HG02759 (cell line): ENCODE results near the gene TMEM9.

ENCODE experiments used
- ATAC-seq: cut with Tn5 transposase; IDR thresholded peaks from one replicate; pipeline ENCODE4 v1.9.1; 2021; ENCODE audit warnings: mild to moderate bottlenecking, moderate library complexity; ENCODE audit not compliant: unreplicated experiment

Gene TMEM9

GRCh38 chr1:201147396-201148015 lies 6.8 kb downstream of the TMEM9 start:
- no peak for ATAC-seq

- ATAC-seq: no peak
These were observed 7.5 kb downstream of the TMEM9 start for GRCh38 chr1:201146626-201147390.

- ATAC-seq: no peak
These were observed 8.5 kb downstream of the TMEM9 start for GRCh38 chr1:201145816-201146215.

GRCh38 chr1:201145132-201145531 lies 9.1 kb downstream of the TMEM9 start:
- ATAC-seq: no peak

GRCh38 chr1:201144701-201145100 lies 9.6 kb downstream of the TMEM9 start:
- no peak for ATAC-seq

- ATAC-seq: no peak
These were observed 10.3 kb downstream of the TMEM9 start for GRCh38 chr1:201143726-201144635.

GRCh38 chr1:201142849-201143725 lies 11.2 kb downstream of the TMEM9 start:
- no peak for ATAC-seq

GRCh38 chr1:201142011-201142848 lies 12.0 kb downstream of the TMEM9 start:
- ATAC-seq: no peak

GRCh38 chr1:201141418-201141817 lies 12.9 kb downstream of the TMEM9 start:
- ATAC-seq: no peak

- no peak for ATAC-seq
These were observed 13.4 kb downstream of the TMEM9 start for GRCh38 chr1:201140941-201141260.

- ATAC-seq: no peak
These were observed 13.9 kb downstream of the TMEM9 start for GRCh38 chr1:201140235-201140940.

GRCh38 chr1:201139756-201140155 lies 14.5 kb downstream of the TMEM9 start:
- ATAC-seq: no peak

- ATAC-seq: no peak
These were observed 15.0 kb downstream of the TMEM9 start for GRCh38 chr1:201139306-201139705.

- no peak for ATAC-seq
These were observed 15.9 kb downstream of the TMEM9 start for GRCh38 chr1:201138311-201138840.

- no peak for ATAC-seq
These were observed 16.5 kb downstream of the TMEM9 start for GRCh38 chr1:201137579-201138310.

- ATAC-seq: no peak
These were observed 17.3 kb downstream of the TMEM9 start for GRCh38 chr1:201137024-201137392.

- ATAC-seq: no peak
These were observed 17.8 kb downstream of the TMEM9 start for GRCh38 chr1:201136355-201137023.

- ATAC-seq: no peak
These were observed 19.9 kb downstream of the TMEM9 start for GRCh38 chr1:201134405-201134804.
